Epithelial cell of prostate (primary cell): ENCODE data around the gene SMIM13.
A peak's percentile ranks its signal among the peaks of the same experiment; 100 is the strongest.
"Not testable (repeated sequence)": the region's sequence is repeated elsewhere in the genome, so short reads cannot be mapped to it uniquely, and the experiment has no call there.

Experiments
- DNase-seq: peaks from one replicate; pipeline ENCODE4 v3.0.0-alpha.2; 2011; ENCODE audit warnings: low read depth, low spot score
- H3K27ac ChIP-seq: fragments of 450-650 bp; 2 replicates; pipeline ENCODE4 v1.5.1; 2017; ENCODE audit warnings: mild to moderate bottlenecking

Gene SMIM13

DNA sequence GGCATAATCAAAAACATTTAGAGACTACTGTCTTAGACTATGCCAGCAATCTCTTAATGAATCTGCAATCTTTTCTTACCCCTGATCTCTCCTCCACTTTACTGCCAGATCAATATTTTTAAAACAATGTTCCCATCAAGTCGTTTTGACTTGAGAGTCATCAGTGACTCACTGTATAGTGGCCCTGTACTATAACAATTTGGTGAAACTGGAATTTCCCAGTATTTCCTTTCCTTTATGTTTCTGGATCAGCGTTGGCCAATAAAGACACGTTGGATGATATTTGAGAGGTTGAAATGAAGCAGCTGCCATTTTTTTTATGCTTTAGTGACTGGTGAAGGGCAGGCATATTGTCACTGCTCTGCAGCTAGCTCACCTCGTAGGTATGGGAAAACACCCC is 10.1 kb upstream of the SMIM13 start:
- H3K27ac ChIP-seq = no peak overlapping the region
- no peak for DNase-seq

- H3K27ac ChIP-seq = no peak overlapping the region
- no peak for DNase-seq
These were observed 9.7 kb upstream of the SMIM13 start for GRCh38 chr6:11083956-11084355.

GRCh38 chr6:11085758-11086435 is 7.7 kb upstream of the SMIM13 start:
- no peak overlapping the region for H3K27ac ChIP-seq
- DNase-seq = no peak

DNA sequence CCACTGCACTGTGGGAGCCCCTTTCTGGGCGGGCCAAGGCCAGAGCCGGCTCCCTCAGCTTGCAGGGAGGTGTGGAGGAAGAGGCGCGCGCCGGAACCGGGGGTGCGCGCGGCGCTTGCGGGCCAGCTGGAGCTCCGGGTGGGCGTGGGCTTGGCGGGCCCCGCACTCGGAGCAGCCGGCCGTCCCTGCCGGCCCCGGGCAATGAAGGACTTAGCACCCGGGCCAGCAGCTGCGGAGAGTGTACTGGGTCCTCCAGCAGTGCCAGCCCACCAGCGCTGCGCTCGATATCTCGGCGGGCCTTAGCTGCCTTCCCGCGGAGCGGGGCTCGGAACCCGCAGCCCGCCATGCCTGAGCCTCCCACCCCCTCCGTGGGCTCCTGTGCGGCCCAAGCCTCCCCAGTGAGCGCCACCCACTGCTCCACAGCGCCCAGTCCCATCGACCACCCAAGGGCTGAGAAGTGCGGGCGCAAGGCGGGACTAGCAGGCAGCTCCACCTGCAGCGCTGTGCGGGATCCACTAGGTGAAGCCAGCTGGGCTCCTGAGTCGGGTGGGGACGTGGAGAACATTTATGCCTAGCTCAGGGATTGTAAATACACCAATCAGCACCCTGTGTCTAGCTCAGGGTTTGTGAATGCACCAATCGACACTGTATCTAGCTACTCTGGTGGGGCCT is 6.4 kb upstream of the SMIM13 start:
- not testable (repeated sequence) for H3K27ac ChIP-seq, DNase-seq

DNA sequence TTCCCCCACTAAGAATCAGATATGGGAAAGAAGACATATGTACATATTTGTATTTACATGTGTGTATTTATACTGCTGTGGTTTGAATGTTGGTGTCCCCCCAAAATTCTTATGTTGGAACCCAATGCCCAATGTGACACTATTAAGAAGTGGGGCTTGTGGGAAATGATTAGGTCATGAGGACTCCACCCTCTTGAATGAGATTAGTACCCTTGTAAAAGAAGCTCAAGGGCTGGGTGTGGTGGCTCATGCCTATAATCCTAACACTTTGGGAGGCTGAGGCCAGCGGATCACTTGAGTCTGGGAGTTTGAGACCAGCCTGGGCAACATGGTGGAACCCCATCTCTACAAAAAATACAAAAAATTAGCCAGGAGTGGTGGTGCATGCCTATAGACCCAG is 3.9 kb upstream of the SMIM13 start:
- no peak for DNase-seq
- no peak overlapping the region for H3K27ac ChIP-seq

DNA sequence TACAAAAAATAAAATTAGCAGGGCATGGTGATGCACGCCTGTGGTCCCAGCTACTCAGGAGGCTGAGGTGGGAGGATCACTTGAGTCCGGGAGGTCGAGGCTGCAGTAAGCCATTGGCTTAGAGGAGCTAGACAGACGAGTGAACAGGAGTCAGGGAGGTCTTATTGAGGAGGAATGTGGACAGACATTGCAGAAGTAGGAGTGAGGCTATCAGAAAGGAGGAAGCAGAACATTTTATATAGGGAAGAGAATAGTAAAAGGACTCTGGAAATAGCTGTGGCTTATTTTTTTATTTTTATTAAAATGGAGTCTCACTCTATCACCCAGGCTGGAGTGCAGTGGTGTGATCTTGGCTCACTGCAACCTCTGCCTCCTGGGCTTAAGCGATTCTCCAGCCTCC is 2.5 kb upstream of the SMIM13 start:
- not testable (repeated sequence) for H3K27ac ChIP-seq, DNase-seq

- peak overlapping the region; percentile 84 for H3K27ac ChIP-seq
- DNase-seq = no peak
These were observed 812 bp upstream of the SMIM13 start for GRCh38 chr6:11092668-11093375.

GRCh38 chr6:11093376-11093625 is 333 bp upstream of the SMIM13 start:
- DNase-seq = no peak
- peak overlapping the region; percentile 84 for H3K27ac ChIP-seq

DNA sequence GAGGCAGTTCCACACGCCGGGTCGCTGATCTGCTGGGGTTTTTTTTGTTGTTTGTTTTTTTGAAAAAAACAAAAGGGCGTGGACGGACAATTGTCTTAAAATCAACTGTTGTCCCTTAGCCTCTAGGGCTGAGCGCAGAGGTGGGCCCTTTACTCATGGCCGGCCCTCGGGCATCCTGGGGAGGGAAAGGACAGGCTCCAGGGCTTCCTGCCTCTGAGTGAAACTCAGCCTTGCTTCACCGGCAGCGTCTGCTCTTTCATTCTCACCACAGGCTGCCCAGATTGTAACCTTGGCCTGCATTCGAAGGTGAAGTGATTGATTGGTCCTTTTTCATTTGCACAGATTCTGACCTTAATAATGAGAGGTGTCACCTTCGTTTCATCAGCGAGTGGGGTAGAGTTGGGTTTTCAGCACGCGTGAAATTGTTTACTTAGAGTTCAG is 797 bp downstream of the SMIM13 start:
- DNase-seq = no peak
- H3K27ac ChIP-seq = peak overlapping the region; percentile 84

- peak overlapping the region; percentile 84 for H3K27ac ChIP-seq
These were observed 1.3 kb downstream of the SMIM13 start for GRCh38 chr6:11094941-11095340.

GRCh38 chr6:11096109-11096508 is 2.5 kb downstream of the SMIM13 start:
- peak overlapping the region; percentile 84 for H3K27ac ChIP-seq
- DNase-seq = peak; percentile 29

More at GRCh38 chr6:11094941-11095340, 1.3 kb downstream of the SMIM13 start:
- no peak for DNase-seq

GRCh38 chr6:11097476-11097875 is 3.8 kb downstream of the SMIM13 start:
- no peak overlapping the region for H3K27ac ChIP-seq
- no peak for DNase-seq

GRCh38 chr6:11098004-11098403 is 4.4 kb downstream of the SMIM13 start:
- no peak for DNase-seq
- no peak overlapping the region for H3K27ac ChIP-seq

GRCh38 chr6:11101417-11101816 is 7.8 kb downstream of the SMIM13 start:
- DNase-seq = no peak

DNA sequence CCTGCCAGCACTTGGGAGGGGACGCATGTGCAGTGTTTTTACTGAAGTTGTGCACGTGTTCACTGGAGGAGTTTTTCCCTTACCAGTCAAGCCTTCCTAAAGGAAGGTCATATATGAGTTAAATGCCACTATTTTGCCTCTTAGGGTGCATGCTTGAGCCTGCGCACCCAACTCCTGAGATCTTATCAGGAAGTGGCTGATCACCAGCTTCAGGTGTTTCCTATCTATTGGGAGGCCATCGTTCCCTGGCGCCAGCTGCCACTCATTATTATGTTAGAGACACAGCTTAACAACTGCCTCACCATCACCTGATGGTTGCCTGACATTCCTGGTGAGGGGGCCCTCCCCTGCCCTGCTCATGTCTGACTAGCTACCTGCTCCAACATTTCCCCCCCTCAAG is 9.4 kb downstream of the SMIM13 start:
- DNase-seq = no peak
- H3K27ac ChIP-seq = no peak overlapping the region

More at GRCh38 chr6:11101417-11101816, 7.8 kb downstream of the SMIM13 start:
- no peak overlapping the region for H3K27ac ChIP-seq

GRCh38 chr6:11108726-11109125 is 15.1 kb downstream of the SMIM13 start:
- DNase-seq = no peak
- H3K27ac ChIP-seq = no peak overlapping the region

GRCh38 chr6:11110921-11111768 is 17.5 kb downstream of the SMIM13 start, which contains the start of gene ERVFRD-1:
Gene ERVFRD-1, minus strand, starts transcription at chr6:11111725. Its CDS starts 6,415 bp downstream, at chr6:11105310.
- DNase-seq = no peak
- H3K27ac ChIP-seq = no peak within 1 kb of the TSS

- no peak for DNase-seq
- H3K27ac ChIP-seq = no peak overlapping the region
These were observed 18.3 kb downstream of the SMIM13 start for GRCh38 chr6:11111769-11112437.

- no peak overlapping the region for H3K27ac ChIP-seq
- no peak for DNase-seq
These were observed 19.4 kb downstream of the SMIM13 start for GRCh38 chr6:11113038-11113437.
